GM19035 (cell line): Measurements from ENCODE around the gene NEUROD2.
"Not testable (repeated sequence)": the region's sequence is repeated elsewhere in the genome, so short reads cannot be mapped to it uniquely, and the experiment has no call there.

Experiments
- ATAC-seq: cut with Tn5 transposase; IDR thresholded peaks from one replicate; pipeline ENCODE4 v1.9.1; 2021; ENCODE audit not compliant: unreplicated experiment

The NEUROD2 gene

DNA sequence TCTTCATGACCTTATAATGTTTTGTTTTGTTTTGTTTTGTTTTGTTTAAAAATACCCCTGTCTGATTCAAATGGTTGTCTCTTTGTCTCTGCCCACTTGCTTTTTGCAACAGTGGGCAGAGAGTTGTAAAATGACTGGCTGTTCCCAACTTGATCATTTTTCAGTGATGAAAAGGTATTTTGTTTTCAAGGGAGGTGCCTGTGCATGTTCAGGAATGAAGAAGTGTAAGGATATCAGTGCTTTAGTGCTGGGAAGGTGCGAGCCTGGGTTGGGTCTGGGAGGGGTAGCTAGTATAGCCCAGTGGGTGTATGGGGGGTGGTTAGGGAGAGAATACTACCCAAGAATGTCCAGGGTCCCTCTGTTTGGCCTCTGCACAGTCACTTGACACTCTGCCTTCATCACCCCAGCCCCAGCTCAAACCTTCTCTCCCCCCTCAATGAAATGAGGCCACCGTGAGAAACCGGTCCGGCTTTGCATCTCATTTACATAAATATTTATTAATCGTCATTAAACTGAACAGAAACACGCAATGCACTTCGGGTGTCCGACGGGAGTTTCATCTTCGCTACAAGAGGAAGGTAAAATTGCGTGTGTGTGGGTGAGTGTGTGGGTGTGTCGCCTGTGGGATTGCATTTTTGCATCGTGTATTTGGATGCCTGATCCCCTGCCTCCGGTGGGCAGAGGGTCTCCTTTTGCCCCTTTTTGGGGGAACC, 4.3 kb downstream of the NEUROD2 start:
- no peak for ATAC-seq

DNA sequence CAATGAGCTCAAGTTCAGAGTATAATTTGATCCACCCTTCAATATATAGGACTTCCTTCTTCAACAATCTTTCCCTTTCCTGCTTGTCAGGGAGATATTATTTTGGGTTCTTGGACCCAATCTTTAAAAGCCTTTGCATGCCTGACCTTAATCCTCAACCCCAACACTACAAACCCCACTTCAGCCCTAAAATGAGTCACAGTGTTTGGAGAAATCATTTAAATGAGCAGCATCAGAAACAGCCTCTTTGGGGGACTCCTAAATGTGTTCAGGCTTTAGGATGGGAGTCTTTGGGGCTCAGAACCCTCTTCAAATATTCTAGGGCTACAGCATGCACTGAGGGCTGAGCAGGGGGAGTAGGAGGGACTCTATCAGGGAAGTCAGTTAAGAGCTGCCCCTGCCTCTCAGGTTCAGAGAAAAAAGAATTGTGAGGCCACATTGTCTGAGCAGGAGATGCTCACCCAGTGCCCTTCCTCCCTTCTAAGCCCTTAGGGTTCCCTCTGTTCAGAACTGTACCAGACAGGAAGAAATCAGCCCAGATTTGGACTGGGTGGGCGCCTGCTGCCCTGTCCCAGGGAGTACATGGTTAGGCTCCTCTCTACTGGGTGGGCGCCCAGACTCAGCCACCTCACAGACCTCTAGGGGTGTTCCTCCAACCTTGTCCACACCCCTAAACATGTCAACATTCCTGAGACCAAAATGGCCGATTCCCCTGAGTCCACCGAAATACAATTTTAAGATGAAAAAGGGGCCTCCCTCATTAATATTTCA, 5.0 kb downstream of the NEUROD2 start:
- ATAC-seq = no peak

DNA sequence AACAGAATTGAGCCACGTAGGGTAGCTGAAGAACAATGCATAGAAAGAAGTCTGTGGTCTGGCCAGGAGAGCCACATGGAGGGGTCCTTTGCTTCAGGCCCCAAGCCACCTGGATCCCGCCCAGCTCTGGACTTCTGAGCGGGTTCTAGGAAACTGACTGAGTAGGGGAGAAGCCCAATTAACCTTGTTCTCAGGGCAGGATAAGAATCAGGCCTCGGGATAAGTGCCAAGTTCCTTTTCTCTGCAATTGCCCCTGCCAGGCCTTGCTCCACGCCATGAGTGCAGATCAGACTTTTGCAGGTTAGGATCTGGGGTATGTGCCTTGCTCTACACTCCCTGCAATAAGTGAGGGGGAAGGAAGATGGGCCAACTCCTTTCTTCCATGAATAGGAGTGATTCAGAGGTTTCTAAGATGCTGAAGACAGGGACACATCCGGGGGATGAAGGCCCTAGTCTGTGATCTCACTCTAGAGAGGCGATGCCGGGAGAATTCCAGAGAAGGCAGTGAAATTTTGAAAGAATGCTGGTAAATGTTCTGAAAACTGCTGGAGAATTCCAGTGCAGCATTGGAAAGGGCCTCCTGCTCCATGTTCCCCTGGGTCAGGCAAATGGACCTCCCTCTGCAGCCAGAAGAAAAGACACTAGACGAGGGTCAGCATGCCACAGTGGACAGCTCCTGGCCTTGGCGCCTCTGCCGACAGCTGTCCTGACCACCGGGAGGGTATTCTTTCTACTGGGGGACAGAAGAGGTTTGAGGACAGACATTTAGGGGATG, 5.8 kb downstream of the NEUROD2 start:
- ATAC-seq = no peak

DNA sequence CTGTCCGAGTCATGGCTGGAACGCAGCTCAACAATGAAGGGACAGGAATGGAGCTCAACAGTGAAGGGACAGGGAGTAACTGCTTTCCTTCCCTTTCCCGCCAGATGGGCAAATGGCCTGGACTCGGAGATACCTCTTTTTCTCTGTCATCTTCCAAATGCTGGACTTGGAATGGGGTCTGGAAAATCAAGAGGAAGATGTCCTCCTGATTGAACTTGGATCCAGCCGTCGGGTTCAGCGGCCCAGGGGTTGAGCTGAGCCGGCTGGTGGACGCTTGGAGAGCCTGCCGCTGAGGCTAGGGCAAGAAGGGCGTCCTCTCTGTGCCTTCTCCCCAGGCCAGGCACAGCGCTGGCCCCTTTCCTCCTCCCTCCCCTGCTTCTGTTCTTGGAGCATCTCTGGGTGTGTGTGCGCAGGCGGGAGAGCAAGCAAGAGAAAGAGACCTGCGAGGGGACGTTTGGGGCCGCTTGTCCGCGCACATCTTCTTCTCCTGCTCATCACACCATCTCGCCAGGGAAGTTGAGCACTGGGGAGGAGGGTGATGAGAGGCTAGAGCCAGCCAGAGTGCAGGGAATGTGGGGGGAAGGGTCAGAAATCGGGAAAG, 6.6 kb downstream of the NEUROD2 start:
- no peak for ATAC-seq

DNA sequence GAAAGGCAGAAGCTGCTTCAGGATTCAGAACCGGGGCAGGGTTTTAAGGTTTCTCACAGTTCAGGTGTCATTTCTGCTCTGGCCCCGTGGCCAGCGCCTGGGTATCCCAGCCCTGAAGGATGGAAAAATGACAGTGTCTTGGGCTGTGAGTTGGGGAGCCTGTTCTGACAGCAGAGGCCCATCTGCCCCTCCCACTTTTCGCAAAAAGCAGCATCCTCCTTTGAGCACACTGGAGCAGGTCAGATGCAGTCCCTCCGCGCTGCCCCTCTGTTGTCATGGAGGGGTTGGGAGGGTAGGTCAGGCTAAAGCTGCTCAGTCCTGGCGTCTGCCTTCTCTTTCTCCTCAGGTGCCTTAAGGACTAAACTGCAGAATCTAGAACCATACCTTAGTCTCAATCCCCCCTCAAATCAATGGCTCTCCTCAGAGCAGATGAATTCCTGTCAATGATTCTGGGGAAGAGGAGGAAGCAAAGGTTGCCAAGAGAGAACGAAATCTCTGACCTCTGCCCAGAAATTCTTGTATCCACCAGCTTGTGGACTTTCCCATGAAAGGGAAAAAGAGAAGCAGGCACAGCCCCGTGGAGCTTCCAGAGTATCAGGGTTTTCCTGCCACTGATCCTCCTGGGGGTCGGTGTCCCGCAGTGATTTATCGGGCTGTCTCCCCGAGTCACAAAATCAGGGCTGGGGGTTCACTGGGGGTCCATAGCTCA, 7.3 kb downstream of the NEUROD2 start:
- no peak for ATAC-seq

DNA sequence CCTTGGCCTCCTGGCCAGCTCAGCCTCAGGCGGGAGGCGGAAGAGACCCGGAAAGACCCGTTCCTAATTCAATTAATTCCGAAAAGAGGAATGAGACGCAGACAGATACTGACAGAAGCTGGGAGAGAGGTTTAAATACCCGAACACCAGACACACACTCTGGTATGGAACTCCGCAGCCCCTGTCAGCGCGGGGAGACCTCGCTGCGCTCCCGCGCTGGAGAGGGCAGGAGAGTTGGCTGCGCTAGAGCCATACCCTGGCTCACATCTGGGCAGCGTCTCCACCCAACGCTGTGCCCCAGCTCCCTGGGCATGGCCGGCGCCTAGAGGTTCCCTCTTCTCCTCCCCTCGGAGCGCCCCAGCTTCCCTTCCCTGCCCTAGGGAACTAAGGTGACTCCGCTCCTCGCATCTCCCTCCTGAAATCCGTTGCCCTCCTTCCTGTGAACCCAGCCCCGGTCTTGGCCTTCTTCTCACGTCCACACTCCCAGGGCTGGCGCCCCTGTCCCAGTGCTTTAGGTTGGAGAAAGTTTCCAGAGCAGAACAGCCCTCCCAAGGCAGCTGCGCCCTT, 8.0 kb downstream of the NEUROD2 start:
- no peak for ATAC-seq

DNA sequence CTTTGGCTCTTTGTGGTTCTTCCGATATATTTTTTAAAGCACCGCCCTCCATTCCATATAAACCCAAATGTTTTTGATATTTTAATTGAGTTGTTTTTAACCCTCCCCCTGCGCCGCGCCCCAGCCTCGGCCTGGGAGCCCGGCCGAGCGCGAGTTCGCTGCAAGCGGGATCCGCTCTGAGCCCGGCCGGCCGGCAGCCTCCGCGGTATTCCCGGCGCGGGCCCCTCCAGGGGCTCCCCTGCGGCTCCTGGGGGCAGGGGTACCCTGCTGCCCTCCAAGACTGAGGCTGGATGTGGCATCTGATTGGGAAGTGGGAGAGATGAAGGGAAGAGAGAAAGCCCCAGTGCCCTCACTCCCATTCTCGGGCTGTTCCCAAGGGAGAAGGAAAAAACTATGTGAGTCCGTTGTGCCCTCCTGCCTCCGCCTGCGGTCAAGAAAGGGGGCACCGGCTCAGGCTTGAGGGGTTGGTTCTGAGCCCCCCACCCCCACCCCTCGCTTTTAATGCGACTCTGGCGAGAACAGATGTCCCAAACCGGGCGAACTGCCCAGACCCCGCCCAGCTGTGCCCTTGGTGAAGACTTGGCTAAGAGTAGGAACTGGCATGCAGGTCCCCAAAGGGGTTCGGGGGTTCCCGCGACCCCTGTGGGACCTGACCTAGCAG, 8.6 kb downstream of the NEUROD2 start:
- no peak for ATAC-seq

DNA sequence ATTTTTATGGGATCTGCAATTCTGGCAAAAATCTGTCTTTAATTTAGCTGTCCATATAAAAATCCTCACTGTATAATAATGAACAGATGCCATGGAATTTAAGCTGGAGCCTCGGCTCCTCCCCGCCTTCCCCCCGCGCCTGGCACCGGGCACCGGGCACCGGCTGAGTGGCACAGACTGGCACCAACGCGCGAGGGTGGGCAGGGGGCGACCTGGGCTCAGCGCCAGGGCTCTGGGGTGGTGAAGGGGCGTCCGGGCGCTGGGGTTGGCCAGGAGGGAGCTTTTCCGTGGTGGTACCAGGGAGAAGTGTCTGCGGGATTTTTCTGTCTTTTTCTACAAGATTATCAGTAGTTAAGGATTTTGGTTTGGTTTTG, 9.1 kb downstream of the NEUROD2 start:
- no peak for ATAC-seq

DNA sequence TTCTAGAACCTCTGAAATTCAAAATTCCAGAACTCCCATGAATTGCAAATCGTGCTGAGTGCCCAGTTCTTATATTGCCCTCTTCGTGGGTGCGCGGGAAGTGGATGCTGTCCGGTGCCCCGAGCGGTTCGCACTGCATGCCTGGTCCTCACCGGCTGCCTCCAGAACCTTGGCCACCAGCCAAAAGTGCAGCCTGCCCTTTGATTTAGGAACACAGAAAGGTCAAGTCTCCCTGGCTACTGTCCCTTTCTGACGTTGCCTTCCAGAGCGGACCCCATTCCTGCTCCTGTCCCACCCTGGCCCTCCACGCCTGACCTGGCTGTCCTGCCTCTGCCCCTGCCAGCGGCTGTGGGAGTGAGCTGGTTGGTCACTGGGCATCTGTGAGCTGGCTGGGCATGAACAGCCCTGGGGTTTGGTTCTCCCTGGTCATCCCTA, 9.7 kb downstream of the NEUROD2 start:
- no peak for ATAC-seq

DNA sequence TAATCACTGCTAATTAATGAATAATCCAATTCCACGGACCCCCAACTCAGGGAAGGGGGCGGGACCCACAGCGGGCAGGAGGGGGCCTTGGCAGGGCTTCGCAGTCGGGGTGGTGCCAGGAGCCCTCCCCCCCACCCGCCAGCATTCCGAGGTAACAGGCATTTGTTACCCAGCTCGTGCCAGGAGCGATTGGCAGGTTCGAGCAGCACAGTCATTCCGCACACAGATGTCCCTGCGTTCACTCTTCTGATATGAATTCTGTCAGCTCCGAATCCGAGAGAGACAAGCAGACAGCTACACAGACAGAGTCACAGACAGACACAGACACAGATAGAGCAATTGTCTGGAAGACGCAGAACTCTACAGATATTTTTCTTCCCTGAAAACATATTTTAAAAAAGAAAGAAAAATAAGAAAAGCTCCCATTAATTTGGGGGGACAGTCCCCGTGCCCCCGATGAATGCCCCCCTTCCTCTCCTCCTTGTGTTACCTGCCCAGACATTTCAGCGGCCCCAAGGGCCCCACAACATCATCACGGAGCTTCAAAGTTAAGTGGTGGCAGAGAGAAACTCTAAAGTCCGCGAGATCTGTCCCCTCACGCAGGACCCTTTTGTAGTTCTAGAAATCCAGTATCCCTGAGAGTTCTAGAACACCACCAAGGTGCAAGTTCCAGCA, 10.2 kb downstream of the NEUROD2 start:
- ATAC-seq = no peak

DNA sequence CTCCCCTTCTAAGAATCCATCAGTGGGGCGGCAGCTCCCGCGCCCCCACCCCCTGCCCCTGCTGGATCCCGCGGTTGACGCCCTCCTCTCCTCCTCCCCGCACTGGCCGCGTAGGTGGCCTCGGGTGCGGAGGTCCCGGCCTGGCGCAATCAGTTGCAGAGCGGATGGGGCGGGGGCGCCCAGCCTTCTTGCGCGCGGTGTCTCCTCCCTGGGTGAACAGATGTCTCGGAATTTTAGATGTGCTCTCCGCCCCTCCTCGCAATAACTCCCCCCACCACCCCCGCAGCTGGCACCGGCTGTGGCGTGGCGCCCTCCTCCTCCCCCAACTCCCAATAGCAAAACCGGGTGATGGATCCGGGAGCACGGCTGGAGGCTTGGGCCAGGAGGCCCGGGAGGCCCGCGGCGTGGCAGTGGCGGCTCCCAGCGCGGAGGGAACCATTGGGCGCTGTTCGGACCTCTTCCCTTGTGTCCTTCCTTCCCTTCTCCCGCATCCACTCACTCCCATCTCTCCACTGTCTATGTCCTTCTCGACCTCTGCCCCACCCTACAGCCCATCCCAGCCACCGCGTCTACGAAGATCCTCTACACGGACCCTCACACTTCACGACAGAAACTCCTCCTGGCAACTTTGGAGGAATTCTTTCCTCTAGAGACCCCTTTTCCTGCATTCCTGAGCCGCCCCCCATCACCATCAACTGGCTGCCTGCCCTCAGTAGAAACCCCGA, 11.0 kb downstream of the NEUROD2 start:
- no peak for ATAC-seq

DNA sequence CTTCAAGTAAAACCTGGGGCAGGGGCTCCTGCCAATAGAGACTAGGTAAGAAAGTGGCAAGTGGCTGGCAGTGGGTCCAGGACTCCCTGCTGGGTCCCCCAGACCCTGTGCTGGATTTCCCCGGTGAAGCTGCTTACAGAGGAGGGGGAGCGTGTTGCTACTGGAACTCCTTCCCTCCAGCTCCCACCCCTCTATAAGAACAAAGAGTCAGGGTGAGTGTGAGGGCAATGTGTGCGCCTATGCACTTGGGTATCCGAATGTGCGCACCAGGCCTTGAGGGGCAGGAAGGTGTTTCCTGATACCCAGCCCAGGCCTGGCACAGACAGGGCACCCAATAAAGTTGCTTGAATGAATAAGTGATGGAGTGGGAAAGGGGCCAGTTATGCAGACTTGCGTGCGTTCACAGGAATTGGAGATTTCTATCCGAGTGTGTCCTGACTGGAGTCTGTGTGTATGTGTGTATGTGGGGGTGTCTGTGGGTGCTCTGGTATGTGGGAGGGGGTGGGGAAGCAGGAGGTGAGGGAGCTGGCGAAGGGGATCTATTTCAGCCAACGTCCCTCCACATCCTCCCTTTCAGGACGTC, 11.7 kb downstream of the NEUROD2 start:
- ATAC-seq = no peak

DNA sequence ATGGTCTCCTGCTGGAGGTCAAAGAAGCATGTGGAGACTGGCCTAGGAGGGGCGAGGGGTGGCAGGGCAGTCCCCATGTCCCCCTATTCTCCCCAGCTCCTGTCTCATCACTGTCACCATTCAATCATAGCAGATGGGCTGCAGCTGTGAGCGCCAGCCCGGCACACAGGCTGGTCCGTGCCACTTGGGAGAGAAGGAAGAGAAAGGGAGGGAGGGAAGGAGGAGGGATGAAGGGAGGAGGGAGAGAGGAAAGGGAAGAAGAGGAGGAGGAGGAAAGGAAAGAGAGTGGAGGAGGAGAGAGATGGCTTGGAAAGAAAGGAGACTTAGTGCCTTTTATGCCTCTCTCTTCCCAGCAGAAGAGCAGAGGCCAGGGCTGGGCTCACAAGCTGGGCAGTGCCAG, 12.4 kb downstream of the NEUROD2 start:
- ATAC-seq = no peak

DNA sequence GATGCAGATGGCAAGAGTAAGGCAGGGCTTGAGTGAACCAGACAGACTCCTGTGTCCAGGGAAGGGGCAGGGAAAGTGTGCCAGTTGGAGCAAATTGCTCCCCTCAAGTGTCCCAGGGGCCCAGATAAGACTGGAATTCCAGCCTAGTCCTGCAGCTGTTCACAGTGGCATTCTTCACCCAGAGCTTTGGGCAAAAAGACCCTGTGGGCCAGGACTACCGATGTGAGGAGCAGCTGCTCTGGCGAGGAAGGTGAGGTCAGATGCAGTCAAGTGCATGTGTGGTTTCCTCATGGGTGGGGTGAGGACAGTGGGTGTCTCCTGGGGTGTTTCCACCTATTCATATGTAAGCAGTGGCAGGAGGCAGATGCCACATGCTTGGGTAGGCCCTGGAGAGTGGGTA, 14.3 kb downstream of the NEUROD2 start:
- no peak for ATAC-seq

DNA sequence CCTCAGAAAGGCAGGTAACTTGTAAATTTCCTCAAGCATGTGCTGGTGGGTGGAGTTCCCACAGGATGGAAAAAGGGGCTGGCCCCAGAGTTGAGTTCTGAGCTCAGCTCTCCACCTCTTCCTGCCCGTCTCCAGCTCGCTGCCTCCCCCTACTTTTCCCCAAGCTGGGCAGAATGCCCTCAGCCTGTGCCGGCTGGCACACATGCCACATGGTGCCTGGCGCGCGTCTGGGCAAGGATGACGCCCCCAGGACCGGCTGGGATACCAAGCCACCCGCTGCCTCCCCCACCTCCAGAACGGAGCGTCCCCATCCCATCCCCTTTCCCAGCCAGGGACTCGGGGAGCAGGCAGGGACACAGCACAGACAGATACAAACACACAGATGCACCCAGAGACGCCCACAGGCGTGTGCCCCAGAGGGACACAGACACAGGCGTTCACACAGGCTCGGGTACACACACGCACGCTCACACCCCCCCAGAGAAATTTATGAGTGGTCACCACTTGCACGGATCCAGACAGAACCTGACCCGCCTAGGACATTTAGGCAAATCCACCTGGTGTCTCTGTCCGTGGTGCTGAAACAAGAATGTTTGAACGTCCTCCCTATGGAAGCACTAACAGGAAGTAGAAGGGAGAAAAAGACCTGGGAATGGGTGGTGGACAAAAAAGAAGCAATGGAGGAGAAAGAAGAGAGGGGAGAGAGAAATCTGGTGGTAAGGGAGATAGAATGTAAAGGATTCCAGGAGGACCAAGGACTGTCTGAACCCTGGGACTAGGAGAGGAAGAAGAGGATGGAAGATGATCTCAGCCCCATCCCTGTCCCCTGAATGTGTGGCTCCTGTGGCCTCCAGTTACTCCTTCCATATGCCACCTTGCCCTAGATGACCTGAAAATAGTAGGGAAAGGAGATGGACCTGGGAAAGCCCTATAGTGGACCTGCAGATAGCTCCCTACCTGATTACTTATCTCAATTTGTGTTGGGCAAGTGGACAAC, 15.5 kb downstream of the NEUROD2 start:
- ATAC-seq = no peak

DNA sequence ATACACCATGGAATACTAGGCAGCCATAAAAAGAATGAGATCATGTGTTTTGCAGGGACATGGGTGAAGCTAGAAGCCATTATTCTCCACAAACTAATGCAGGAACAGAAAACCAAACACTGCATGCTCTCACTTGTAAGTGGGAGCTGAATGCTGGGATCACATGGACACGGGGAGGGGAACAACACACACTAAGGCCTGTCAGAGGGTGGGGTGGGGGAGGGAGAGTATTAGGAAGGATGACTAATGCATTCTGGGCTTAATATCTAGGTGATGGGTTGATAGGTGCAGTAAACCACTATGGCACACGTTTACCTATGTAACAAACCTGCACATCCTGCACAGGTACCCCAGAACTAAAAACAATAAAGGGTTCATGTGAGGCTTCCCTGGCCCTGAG, 17.5 kb downstream of the NEUROD2 start:
- ATAC-seq = not testable (repeated sequence)

DNA sequence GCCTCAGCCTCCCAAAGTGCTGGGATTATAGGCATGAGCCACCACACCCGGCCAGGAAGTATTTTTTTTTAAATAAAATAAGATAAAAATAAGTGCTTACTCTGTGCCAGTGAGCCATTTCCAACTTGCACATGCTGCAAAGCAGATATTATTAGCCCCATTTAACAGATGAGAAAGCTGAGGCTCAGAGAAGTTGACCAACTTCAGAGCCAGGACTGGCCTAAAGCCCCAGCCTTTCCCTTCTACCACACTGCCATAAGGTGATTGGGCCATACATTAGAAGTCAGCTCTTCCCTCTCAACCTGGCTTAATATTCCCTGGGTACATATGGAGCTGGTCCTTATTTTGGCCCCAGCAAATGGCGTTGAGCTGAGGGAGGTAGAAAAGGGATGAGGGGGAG, 25.1 kb downstream of the NEUROD2 start:
- no peak for ATAC-seq
